Sigmoid colon (tissue), 7 donors: ENCODE data around the gene OLFML1. TPM values are rescaled to one million over a fixed set of nuclear protein-coding genes. Genes with fewer than 3 reads are reported as not detected.
A peak's percentile ranks its signal among the peaks of the same experiment; 100 is the strongest.

Experiments
- DNase-seq: peaks from one replicate; pipeline ENCODE4 v3.0.0-alpha.2; 2019
- H3K27ac ChIP-seq, 4 donors: fragments of 200-600 bp; sonication (generic); one replicate each; pipeline ENCODE4 v1.5.1; 2016 to 2019; ENCODE audit warnings: mild to moderate bottlenecking in 1 of 4
- H3K27me3 ChIP-seq, 3 donors: fragments of 200-600 bp; sonication (generic); one replicate each; pipeline ENCODE4 v1.5.1; 2019; ENCODE audit warnings: mild to moderate bottlenecking in 1 of 3
- H3K36me3 ChIP-seq, 4 donors: fragments of 200-600 bp; sonication (generic); one replicate each; pipeline ENCODE4 v1.5.1; 2016 to 2019
- H3K4me1 ChIP-seq, 4 donors: fragments of 200-600 bp; sonication (generic); one replicate each; pipeline ENCODE4 v1.5.1; 2017 to 2019
- H3K4me3 ChIP-seq, 4 donors: fragments of 200-600 bp; sonication (generic); one replicate each; pipeline ENCODE4 v1.5.1; 2017 to 2019; ENCODE audit warnings: mild to moderate bottlenecking in 2 of 4, moderate library complexity in 1 of 4
- H3K9me3 ChIP-seq, 4 donors: fragments of 200-600 bp in 3 of 4; sonication (generic) in 3 of 4; one replicate each; pipeline versions ENCODE4 v1.5.1 to v1.6.1; 2013 to 2019
- EP300 ChIP-seq, 4 donors: sonication (generic); formaldehyde crosslinking; IDR thresholded peaks; one replicate each; pipeline ENCODE4 v1.6.1; 2017; ENCODE audit warnings: antibody characterized with exemption in 4 of 4
- POLR2A ChIP-seq, 2 donors: fragments of 450-650 bp; IDR thresholded peaks; one replicate each; pipeline ENCODE4 v1.6.1; 2016; ENCODE audit warnings: antibody characterized with exemption in 2 of 2, mild to moderate bottlenecking in 2 of 2, moderate library complexity in 2 of 2
- POLR2AphosphoS5 ChIP-seq, 4 donors: sonication (generic); formaldehyde crosslinking; IDR thresholded peaks; one replicate each; pipeline ENCODE4 v1.6.1; 2017; ENCODE audit warnings: antibody characterized with exemption in 4 of 4
- WGBS, 2 donors: extraction: QIAGEN DNeasy Blood & Tissue Kit; methylation state at CpG; one replicate each; pipeline ENCODE4 v1.1.7; 2013; 5-methylcytosine and 5-hydroxymethylcytosine counted together
- intact Hi-C: fragments of 100-400 bp; cut with DNase I; formaldehyde crosslinking; loops from one replicate; pipeline ENCODE4 v1.15.1; 2023
- polyA plus RNA-seq, 3 donors: library from polyadenylated mRNA; stranded (reverse); fragments of 200-250 nt; gene quantifications; one replicate each; pipeline ENCODE4 v1.2.3, GENCODE V29; 2013
- total RNA-seq, 4 donors: library from RNA; depleted of rRNA; stranded (reverse); fragments of >200 nt; gene quantifications; one replicate each; pipeline ENCODE4 v1.1.0, GENCODE V29; 2016
- TF ChIP-seq, protein P1 (sequence below), 4 experiments: fragments of 450-650 bp in 3 of 4; fragments of 200-600 bp in 1 of 4; IDR thresholded peaks; one replicate each; pipeline ENCODE4 v1.5.1; 2016 to 2019; ENCODE audit warnings: antibody characterized with exemption in 4 of 4, mild to moderate bottlenecking in 3 of 4, moderate library complexity in 2 of 4
- donor health status: healthy with polysubstance abuse.
- donor health status: Bipolar disorder and iron deficiency.
- donor health status: healthy.

The OLFML1 gene
- total and polyA plus RNA-seq, 7 donors, result 1.8 to 14.7 (median 4.9) TPM; not detected in 1

- Histone ChIP-seq H3K27me3 (no peaks in the 10 kb centered on the region), H3K9me3 (no peaks in the 10 kb centered on the region), H3K27ac (no peak overlapping the region), H3K4me3 (no peak overlapping the region), H3K4me1 (peaks cover 0 to 3% (median 0%) of the 10 kb centered on the region in 4 donors), H3K36me3 (no peaks in the 10 kb centered on the region)
- TF ChIP-seq EP300 (IDR thresholded peaks at IDR 0.05) (no peak), POLR2A (IDR thresholded peaks at IDR 0.05) (no peak), POLR2AphosphoS5 (IDR thresholded peaks at IDR 0.05) (no peak)
- TF ChIP-seq, protein P1, sequence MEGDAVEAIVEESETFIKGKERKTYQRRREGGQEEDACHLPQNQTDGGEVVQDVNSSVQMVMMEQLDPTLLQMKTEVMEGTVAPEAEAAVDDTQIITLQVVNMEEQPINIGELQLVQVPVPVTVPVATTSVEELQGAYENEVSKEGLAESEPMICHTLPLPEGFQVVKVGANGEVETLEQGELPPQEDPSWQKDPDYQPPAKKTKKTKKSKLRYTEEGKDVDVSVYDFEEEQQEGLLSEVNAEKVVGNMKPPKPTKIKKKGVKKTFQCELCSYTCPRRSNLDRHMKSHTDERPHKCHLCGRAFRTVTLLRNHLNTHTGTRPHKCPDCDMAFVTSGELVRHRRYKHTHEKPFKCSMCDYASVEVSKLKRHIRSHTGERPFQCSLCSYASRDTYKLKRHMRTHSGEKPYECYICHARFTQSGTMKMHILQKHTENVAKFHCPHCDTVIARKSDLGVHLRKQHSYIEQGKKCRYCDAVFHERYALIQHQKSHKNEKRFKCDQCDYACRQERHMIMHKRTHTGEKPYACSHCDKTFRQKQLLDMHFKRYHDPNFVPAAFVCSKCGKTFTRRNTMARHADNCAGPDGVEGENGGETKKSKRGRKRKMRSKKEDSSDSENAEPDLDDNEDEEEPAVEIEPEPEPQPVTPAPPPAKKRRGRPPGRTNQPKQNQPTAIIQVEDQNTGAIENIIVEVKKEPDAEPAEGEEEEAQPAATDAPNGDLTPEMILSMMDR (IDR thresholded peaks at IDR 0.05), result no peak
- no peak for DNase-seq
- intact Hi-C loops, result no loop called here
- 88 to 94% methylated on average over 3 of the region's 3 CpGs for WGBS, 2 donors
These were observed 20.9 kb downstream of the OLFML1 start for GRCh38 chr11:7506243-7506642.

DNA sequence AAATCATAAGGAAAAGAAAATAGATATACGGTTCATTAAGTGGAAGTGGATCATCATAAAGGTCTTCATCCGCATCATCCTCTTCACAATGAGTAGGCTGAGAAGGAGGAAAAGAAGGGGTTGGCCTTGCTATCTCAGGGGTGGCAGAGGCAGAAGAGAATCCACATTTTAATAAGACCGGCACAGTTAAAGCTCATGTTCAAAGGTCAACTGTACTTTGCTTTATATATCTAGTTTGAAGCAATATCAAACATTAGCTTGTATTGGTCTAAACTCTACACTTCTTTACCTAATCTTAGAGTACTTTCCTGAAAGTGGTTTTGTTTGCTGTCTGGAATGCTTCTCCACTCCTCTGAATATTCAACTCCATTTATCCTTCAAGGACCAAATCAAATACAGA is 22.8 kb downstream of the OLFML1 start:
- Histone ChIP-seq H3K27ac (no peak overlapping the region), H3K4me1 (peaks cover 0 to 19% (median 13%) of the 10 kb centered on the region in 4 donors), H3K27me3 (no peaks in the 10 kb centered on the region), H3K4me3 (no peak overlapping the region), H3K9me3 (no peaks in the 10 kb centered on the region), H3K36me3 (no peaks in the 10 kb centered on the region)
- no peak for DNase-seq
- intact Hi-C loops, result no loop called here
- WGBS, 2 donors, result 33 to 76% methylated on average over 3 of the region's 3 CpGs
- TF ChIP-seq POLR2AphosphoS5 (IDR thresholded peaks at IDR 0.05), result no peak

- Histone ChIP-seq H3K27me3 (no peaks in the 10 kb centered on the region), H3K4me3 (no peak overlapping the region), H3K36me3 (no peaks in the 10 kb centered on the region), H3K9me3 (no peaks in the 10 kb centered on the region), H3K27ac (no peak overlapping the region), H3K4me1 (peaks cover 0 to 29% (median 21%) of the 10 kb centered on the region in 4 donors)
- 94 to 98% methylated on average over 2 of the region's 2 CpGs for WGBS, 2 donors
- TF ChIP-seq EP300 (IDR thresholded peaks at IDR 0.05) (no peak), POLR2AphosphoS5 (IDR thresholded peaks at IDR 0.05) (no peak), POLR2A (IDR thresholded peaks at IDR 0.05) (no peak)
- TF ChIP-seq, protein P1 (IDR thresholded peaks at IDR 0.05), result no peak
- no peak for DNase-seq
- intact Hi-C loops, result loop anchor here (5.0 kb wide), 2 partner anchors 157 to 477 kb away; partner anchors contain the start of gene EIF3F
These were observed 24.7 kb downstream of the OLFML1 start for GRCh38 chr11:7509966-7510365.

GRCh38 chr11:7511401-7511800 is 26.1 kb downstream of the OLFML1 start:
- Histone ChIP-seq H3K36me3 (no peaks in the 10 kb centered on the region), H3K4me1 (peaks cover 0 to 29% (median 21%) of the 10 kb centered on the region in 4 donors), H3K9me3 (no peaks in the 10 kb centered on the region), H3K27me3 (no peaks in the 10 kb centered on the region), H3K4me3 (no peak overlapping the region), H3K27ac (peak overlapping the region; percentile 79 to 89 (median 84))
- TF ChIP-seq EP300 (IDR thresholded peaks at IDR 0.05) (peak in 1 of 4 donors; percentile 49), POLR2A (IDR thresholded peaks at IDR 0.05) (no peak), POLR2AphosphoS5 (IDR thresholded peaks at IDR 0.05) (peak in 2 of 4 donors; percentile 7 to 48)
- TF ChIP-seq, protein P1 (IDR thresholded peaks at IDR 0.05), result no peak
- DNase-seq, result peak; percentile 82
- WGBS, 2 donors, result 9 to 18% methylated on average over 5 of the region's 5 CpGs
- intact Hi-C loops, result loop anchor here (5.0 kb wide), 2 partner anchors 156 to 476 kb away; partner anchors contain the start of gene EIF3F

DNA sequence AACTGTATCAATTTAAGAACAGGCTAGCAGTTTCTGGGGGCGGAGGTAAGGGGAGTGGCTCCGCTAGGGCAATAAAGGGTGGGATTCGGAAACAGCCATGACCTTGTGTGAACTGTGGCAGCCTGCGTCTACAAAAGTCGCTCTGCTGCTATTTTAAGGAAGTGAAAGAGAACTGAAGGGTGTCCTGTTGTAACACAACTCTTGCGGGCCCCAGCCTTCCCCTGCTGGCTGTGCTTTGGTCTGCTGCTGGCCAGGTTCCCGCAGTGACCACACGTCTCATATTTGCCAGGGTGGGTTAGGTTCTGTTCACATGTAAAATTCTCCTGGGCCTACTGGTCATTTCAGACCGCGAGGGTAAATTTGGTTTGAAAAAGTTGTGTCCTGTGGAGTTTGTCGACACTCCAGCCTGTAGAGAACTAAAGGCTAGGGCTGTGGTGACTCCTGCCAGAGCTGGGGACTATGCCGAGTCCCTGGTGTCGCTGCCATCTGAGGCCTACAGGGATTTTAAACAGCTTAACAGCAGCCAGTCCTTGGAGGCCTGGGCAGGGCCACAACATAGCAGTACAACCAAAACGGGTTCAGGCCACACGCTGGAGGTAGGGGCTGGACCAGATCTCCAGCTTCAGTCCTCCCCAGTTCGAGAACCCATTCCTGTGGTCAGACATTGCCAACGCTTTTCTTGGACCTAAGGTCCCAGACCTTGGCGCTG is 27.4 kb downstream of the OLFML1 start:
- Histone ChIP-seq H3K9me3 (no peaks in the 10 kb centered on the region), H3K27me3 (no peaks in the 10 kb centered on the region), H3K4me1 (peaks cover 0 to 29% (median 21%) of the 10 kb centered on the region in 4 donors), H3K36me3 (no peaks in the 10 kb centered on the region), H3K4me3 (peak overlapping the region; percentile 53 to 81 (median 74)), H3K27ac (peak overlapping the region; percentile 79 to 89 (median 84))
- TF ChIP-seq EP300 (IDR thresholded peaks at IDR 0.05), result peak in 1 of 4 donors; percentile 30
- TF ChIP-seq, protein P1 (IDR thresholded peaks at IDR 0.05), result no peak
- peak in 3 of 4 donors; percentile 13 to 48 (median 40) for TF ChIP-seq POLR2AphosphoS5 (IDR thresholded peaks at IDR 0.05)
- DNase-seq, result peak; percentile 89
- WGBS, 2 donors, result 6 to 10% methylated on average over 18 of the region's 18 CpGs
- intact Hi-C loops, result loop anchor here (2.0 to 5.0 kb wide), 3 partner anchors 155 to 475 kb away; partner anchors contain the start of gene EIF3F
